HG03432 (cell line): ENCODE data around the gene TRPM3.

ENCODE experiments used
- ATAC-seq: cut with Tn5 transposase; IDR thresholded peaks from one replicate; pipeline ENCODE4 v1.9.1; 2021; ENCODE audit warnings: mild to moderate bottlenecking, moderate library complexity; ENCODE audit not compliant: unreplicated experiment

Gene TRPM3

GRCh38 chr9:71121275-71122021 lies at the start of gene TRPM3:
Gene TRPM3, minus strand, starts transcription at chr9:71121621. Its CDS starts 267 bp downstream, at chr9:71121354.
- ATAC-seq, result no peak

- ATAC-seq, result no peak
These were observed 47.0 kb upstream of the TRPM3 start for GRCh38 chr9:71168418-71168817.

DNA sequence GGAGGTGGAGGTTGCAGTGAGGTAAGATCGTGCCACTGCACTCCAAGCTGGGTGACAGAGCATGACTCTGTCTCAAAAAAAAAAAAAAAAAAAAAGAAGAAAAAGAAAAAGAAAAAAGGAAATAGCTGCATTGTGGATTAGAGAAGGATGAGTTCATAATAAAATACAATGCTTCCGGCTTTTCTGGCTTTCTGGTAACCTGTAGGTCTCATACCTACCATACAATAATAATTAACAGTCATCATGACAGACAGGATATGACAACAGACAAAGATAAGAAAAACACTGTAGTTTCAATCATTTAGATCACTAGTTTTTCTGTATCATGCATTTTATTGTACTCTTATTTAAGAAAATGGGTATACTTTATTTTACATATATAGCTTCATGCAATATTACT lies 40.7 kb upstream of the TRPM3 start:
- no peak for ATAC-seq

GRCh38 chr9:71157731-71158130 lies 36.3 kb upstream of the TRPM3 start:
- no peak for ATAC-seq

DNA sequence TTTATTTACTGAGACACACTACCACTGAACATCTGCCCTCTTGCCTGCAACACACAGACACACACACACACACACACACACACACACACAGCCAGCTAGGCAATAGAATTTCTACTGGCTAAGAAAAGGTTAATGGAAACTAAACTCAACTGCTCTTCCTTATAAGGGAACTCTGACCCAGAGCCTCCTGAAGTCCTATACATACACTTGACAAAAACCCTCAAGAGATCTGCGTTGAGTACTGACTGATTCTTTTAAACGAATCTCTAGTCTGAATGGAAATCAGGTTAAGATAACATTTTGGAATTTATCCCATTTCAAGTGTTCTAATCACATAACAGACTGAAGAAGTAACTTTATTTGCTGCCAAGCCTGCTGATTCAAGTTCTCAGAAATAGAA lies 25.9 kb upstream of the TRPM3 start:
- no peak for ATAC-seq

DNA sequence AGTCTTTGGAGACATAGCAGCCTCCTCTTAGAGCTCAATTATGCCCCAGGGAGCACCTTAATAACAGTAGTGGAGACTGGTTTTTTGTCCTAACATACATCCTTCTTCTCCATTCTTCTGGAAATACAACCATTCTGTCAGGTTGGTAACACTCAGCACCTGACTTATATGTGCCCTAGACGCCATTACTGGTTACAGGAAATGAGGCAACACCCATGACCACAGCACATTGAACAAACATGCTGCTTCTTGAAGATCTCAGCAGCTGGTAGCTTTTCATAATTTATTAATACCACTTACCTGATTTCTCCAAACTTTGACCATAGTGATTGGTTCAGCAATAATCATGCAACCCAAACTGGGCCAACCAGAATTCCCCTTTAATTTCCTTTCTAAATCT lies 25.1 kb upstream of the TRPM3 start:
- ATAC-seq, result no peak

GRCh38 chr9:71145179-71145578 lies 23.8 kb upstream of the TRPM3 start:
- no peak for ATAC-seq

DNA sequence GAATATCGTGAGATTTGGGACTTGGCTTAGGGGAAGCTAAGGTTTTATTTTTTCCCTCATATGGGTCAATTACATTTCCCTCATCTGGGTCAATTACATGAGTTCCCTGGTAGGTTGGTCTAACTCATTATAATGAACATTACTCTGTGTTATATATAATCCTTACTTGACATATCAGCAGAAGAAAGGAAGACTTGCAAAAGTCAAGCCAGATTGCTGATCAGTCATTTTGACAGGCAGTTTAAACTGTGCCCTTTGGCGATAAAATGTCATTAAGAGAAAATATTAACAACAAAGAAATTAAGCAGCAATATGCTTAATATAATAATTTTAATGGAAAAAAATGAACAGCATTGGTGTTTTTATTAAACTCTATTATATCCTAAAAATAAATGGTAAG lies 23.1 kb upstream of the TRPM3 start:
- ATAC-seq, result no peak

DNA sequence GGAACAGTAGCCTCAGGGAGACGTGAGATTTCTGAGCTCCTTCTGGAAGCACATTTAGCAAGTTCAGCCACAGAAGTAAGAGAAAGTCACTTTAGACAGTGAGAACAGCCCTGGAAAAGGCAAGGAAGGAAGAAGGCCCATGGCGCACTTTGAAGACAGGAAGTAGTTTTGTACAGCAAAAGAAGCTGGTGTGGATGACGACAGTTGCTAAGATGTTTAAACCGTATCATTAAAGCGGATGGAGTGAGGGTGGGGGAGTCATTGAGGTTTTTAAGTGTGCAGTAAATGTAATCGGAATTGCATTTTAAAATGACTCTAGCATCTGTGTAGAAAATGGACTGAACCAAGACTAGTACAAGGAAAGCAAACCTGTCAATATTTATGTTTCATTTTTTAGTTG lies 15.3 kb upstream of the TRPM3 start:
- ATAC-seq, result no peak

DNA sequence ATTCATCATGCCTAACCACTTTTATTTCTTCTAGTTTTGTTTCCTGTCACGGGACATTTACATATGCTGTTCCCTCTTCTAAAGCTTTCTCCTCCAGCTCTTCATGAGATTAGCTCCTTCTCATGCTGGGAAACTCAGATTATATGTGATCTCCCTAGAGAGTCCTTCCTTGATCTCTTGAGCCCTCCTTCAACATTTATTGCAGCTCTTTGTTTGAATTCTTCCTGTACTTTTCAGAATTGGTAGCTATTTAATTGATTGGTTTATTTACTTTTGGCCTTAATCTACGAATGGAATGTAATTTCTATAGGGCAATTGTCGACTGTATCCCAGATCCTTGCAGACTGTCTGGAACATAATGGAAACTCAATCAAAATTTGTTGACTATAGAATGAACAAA lies 9.7 kb upstream of the TRPM3 start:
- ATAC-seq, result no peak

DNA sequence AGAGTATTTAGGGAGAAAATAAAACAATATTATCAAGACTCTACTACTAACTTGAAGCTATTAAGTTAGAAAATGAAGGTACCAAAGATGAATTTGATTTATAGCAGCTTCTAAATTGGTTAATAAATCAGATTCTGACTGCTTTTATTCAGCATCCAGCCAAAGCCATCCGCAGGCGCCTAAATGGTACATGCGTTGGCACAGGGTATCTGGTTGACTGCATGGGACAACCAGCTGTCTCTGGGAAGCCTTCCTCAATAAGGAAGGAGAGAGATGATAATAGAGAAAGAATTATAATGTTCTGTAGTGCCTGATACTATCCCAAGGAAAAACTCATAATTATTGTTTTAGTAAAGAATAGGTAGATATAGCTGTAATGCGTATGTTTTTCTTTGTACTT lies 9.1 kb upstream of the TRPM3 start:
- no peak for ATAC-seq

- ATAC-seq, result no peak
These were observed 7.4 kb upstream of the TRPM3 start for GRCh38 chr9:71128796-71129195.

DNA sequence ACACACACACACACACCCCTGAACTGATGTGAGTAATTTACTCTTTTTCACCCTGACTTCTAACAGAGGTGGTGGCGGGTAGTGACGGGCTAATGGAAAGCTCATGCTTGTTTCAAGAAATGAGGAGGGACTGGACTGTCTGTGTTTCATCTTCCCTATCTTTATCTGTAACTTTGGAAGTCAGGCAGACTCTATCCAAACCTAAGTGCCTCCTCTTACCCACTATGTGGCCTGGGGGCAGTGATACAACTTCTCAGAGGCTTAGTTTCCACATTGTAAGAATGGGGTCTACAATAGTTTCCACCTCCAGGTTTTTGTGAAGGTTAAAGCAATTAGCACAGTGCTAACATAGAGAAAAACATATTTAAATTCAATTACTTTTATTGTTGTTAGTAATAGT lies 5.9 kb upstream of the TRPM3 start:
- no peak for ATAC-seq

- no peak for ATAC-seq
These were observed 1.0 kb upstream of the TRPM3 start for GRCh38 chr9:71122421-71122820.

- ATAC-seq, result no peak
These were observed 528 bp upstream of the TRPM3 start for GRCh38 chr9:71122022-71122275.

- no peak for ATAC-seq
These were observed 747 bp downstream of the TRPM3 start for GRCh38 chr9:71120501-71121247.

GRCh38 chr9:71119746-71120145 lies 1.7 kb downstream of the TRPM3 start:
- no peak for ATAC-seq

GRCh38 chr9:71118324-71118723 lies 3.1 kb downstream of the TRPM3 start:
- no peak for ATAC-seq

DNA sequence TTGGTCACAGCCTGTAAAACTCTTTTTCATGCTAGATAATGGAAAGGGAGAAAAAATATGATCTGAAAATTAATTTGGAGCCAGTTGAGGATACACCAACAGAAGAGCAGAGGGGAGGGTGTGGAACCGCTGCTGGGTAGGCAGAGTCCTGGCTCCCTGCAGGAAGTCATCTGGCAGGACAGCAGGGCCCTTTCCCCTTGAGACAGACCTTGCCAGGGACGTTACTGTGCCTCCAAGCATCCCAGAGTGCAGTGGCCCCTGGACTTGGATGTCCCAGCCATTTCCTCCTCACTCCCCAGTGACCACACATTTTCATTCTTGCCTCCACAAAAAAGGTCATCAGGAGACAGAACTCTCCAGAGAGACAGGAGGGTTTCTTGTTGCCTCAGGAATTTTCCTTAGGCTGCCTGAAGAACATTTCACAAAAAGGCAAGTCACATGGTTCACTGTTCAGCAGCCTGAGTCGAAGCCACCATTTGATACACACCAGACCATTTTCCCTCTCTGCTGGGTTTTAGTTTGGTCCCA lies 5.9 kb downstream of the TRPM3 start:
- no peak for ATAC-seq

- no peak for ATAC-seq
These were observed 8.6 kb downstream of the TRPM3 start for GRCh38 chr9:71112866-71113265.

DNA sequence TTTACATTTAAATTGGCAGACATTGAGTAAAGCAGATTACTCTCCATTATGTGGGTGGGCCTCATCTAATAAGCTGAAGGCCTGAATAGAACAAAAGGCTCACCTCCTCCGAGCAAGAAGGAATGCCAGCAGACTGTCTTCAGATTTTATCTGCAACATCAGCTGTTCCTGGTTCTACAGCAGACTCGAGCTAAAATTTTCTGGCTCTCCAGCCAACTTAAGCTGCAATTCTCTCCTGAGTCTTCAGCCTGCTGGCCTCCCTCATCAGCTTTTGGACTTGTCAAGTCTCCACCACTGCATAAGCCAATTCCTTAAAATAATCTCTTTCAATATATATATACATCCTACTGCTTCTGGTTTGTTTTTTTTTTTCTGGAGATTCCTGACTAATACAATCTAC lies 12.5 kb downstream of the TRPM3 start:
- no peak for ATAC-seq

DNA sequence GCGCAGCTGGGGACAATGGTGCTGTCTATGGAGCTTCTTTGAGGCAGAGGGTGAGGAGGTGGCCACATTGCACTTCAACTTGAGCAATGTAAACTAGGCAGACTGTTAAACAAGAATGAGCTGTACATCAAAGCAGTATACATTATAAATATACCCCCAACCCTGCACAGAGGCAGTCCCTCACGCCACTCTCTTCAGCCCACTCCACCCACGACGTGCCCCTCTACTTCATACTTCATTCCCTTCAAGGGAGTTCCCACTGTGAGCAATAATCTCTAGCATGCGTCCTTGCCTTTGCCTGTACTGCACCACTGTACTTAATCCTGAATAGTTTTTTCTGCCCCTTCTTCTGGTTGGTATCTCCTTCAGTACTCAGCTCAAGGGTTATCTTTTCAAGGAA lies 14.4 kb downstream of the TRPM3 start:
- no peak for ATAC-seq

DNA sequence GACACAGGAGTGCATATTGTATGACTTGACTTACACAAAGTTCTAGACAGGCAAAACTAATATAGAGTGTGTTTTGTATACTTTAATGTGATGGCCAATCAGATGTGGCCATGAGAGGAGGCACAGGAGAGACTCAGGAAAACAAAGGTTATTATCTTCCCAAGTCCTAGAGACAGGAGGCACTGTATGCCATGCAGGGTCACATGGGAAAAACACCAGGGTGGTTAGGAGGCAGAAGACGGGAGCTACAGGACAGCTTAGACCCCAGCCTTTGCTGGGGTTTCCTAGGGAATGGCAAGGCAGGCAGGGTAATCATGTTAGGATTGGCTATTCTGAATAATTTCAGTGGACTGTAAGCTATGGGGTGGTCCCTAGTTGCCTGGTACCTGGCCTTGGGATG lies 16.2 kb downstream of the TRPM3 start:
- no peak for ATAC-seq
